PC-3 (cell line): Measurements from ENCODE around the gene LHX2. TPM values are rescaled to one million over a fixed set of nuclear protein-coding genes. Genes with fewer than 3 reads are reported as not detected.

ENCODE experiments used
- ATAC-seq: fragments of 200-7000 bp; cut with Tn5 transposase; 2 replicates; pipeline ENCODE4 v1.9.1; 2020; ENCODE audit warnings: mild to moderate bottlenecking, moderate library complexity
- BruUV-seq: library from RNA; stranded (reverse); fragments of 400-500 nt; replicated peaks from 2 replicates; lab custom pipeline; 2021; lab: Mats Ljungman, UMichigan
- CTCF ChIA-PET: fragments of 300-600 bp; sonication (Branson Sonifier 250); formaldehyde crosslinking; loops from one replicate; lab custom pipeline; 2022; ENCODE audit warnings: antibody characterized with exemption; lab: Charles Lee
- POLR2A ChIA-PET: fragments of 300-600 bp; sonication (Branson Sonifier 250); formaldehyde crosslinking; loops from one replicate; lab custom pipeline; 2022; ENCODE audit warnings: antibody characterized with exemption; ENCODE audit not compliant: unreplicated experiment; lab: Charles Lee
- DNase-seq: peaks from one replicate; pipeline ENCODE4 v3.0.0-alpha.2; 2015
- H2AFZ ChIP-seq: fragments of 300-600 bp; sonication (generic); 2 replicates; pipeline ENCODE4 v1.6.0; 2016; ENCODE audit warnings: antibody characterized with exemption, low read length
- H3F3A ChIP-seq: fragments of 300-600 bp; sonication (generic); one replicate; pipeline ENCODE4 v1.6.0; 2017; ENCODE audit warnings: antibody characterized with exemption, low read length, control low read depth, mild to moderate bottlenecking; ENCODE audit not compliant: unreplicated experiment
- H3K27ac ChIP-seq: fragments of 300-600 bp; sonication (generic); 2 replicates; pipeline ENCODE4 v1.5.1; 2016; ENCODE audit warnings: mild to moderate bottlenecking, low read length
- H3K27me3 ChIP-seq: fragments of 300-600 bp; sonication (generic); 2 replicates; pipeline ENCODE4 v1.6.1; 2016; ENCODE audit warnings: low read length, mixed read lengths
- H3K36me3 ChIP-seq: fragments of 300-600 bp; sonication (generic); 2 replicates; pipeline ENCODE4 v1.6.1; 2016; ENCODE audit warnings: low read depth, mixed run types, low read length, mixed read lengths
- H3K4me1 ChIP-seq: fragments of 300-600 bp; sonication (generic); 2 replicates; pipeline ENCODE4 v1.5.1; 2016; ENCODE audit warnings: low read length; ENCODE audit not compliant: insufficient read depth
- H3K4me2 ChIP-seq: fragments of 300-600 bp; sonication (generic); 2 replicates; pipeline ENCODE4 v1.6.0; 2016; ENCODE audit warnings: low read length
- H3K4me3 ChIP-seq: fragments of 300-600 bp; sonication (generic); 2 replicates; pipeline ENCODE4 v1.5.1; 2016; ENCODE audit warnings: mild to moderate bottlenecking, low read length, mixed read lengths
- H3K79me2 ChIP-seq: fragments of 300-600 bp; sonication (generic); 2 replicates; pipeline ENCODE4 v1.6.1; 2017; ENCODE audit warnings: low read length, mixed read lengths
- H3K9ac ChIP-seq: fragments of 300-600 bp; sonication (generic); 2 replicates; pipeline ENCODE4 v1.6.0; 2016; ENCODE audit warnings: mild to moderate bottlenecking, low read length
- H3K9me2 ChIP-seq: fragments of 300-600 bp; sonication (generic); replicated peaks from 2 replicates; pipeline ENCODE4 v1.6.1; 2016; ENCODE audit warnings: mixed run types, low read length, mixed read lengths
- H3K9me3 ChIP-seq: fragments of 300-600 bp; sonication (generic); 2 replicates; pipeline ENCODE4 v1.6.1; 2016; ENCODE audit warnings: low read length, mixed read lengths
- H4K20me1 ChIP-seq: fragments of 300-600 bp; sonication (generic); 2 replicates; pipeline ENCODE4 v1.6.1; 2016; ENCODE audit warnings: low read length, mixed read lengths
- EZH2 ChIP-seq: fragments of 300-600 bp; sonication (generic); IDR thresholded peaks from one replicate; pipeline ENCODE4 v1.6.1; 2017; ENCODE audit warnings: antibody characterized with exemption, mild to moderate bottlenecking, low read length; ENCODE audit not compliant: unreplicated experiment
- EZH2phosphoT487 ChIP-seq: fragments of 300-600 bp; sonication (generic); IDR thresholded peaks from 2 replicates; pipeline ENCODE4 v1.6.1; 2018; ENCODE audit warnings: mild to moderate bottlenecking, antibody characterized with exemption, low read length, borderline replicate concordance
- intact Hi-C: fragments of 100-400 bp; cut with micrococcal nuclease; formaldehyde crosslinking; loops from 2 replicates; pipeline ENCODE4 v1.9.0; 2023
- total RNA-seq: library from RNA; depleted of rRNA; stranded (reverse); fragments of >200 nt; gene quantifications from 2 replicates; pipeline ENCODE4 v1.2.3, GENCODE V29; 2014; rRNA removed
- TF ChIP-seq, protein P1 (sequence below): fragments of 300-600 bp; sonication (generic); conservative IDR thresholded peaks from 2 replicates; pipeline ENCODE4 v1.5.1; 2017; ENCODE audit warnings: antibody characterized with exemption, low read depth, mild to moderate bottlenecking, low read length

The LHX2 gene
- total RNA-seq, 1 experiment from 2014 or later = 1.1 TPM

DNA sequence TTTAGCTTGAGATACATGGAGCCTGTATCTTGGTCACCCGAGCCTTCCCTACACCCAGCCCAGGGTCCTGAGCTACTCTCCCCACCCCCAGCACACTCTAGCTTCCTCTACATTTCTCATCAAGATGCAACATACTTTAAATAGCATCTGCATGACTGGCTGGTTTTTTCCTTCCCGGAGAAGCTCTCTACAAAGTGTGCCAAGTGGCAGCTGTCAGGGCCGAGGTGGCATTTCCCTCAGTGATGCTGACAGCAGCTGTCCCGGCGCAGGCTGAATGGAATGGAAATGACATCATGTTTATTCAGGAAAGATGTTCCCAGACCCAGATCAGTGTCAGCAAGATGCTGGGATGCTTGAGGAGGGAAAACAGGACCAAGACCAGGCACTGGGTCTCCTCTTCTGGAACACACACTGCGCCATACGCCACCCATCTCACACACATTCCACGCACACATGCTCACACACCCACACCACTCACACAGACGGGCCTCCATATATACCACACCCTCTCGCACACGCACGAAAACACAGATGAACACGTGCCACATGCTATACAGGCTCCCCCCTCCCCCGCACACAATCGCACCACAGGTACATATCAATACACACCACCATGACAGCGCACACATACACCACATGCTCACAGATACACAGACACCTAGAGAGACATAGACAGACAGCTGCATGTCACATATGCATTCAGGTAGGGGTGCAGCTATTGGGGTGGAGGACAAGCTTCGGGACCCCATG, 67.8 kb downstream of the LHX2 start:
- TF ChIP-seq EZH2phosphoT487 = no peak
- TF ChIP-seq, protein P1, sequence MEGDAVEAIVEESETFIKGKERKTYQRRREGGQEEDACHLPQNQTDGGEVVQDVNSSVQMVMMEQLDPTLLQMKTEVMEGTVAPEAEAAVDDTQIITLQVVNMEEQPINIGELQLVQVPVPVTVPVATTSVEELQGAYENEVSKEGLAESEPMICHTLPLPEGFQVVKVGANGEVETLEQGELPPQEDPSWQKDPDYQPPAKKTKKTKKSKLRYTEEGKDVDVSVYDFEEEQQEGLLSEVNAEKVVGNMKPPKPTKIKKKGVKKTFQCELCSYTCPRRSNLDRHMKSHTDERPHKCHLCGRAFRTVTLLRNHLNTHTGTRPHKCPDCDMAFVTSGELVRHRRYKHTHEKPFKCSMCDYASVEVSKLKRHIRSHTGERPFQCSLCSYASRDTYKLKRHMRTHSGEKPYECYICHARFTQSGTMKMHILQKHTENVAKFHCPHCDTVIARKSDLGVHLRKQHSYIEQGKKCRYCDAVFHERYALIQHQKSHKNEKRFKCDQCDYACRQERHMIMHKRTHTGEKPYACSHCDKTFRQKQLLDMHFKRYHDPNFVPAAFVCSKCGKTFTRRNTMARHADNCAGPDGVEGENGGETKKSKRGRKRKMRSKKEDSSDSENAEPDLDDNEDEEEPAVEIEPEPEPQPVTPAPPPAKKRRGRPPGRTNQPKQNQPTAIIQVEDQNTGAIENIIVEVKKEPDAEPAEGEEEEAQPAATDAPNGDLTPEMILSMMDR = no peak
- no peak for TF ChIP-seq EZH2
- Histone ChIP-seq H3K9me2 (no peaks in the 10 kb centered on the region), H3K36me3 (no peaks in the 10 kb centered on the region), H3F3A (no peaks in the 10 kb centered on the region), H3K9me3 (no peaks in the 10 kb centered on the region), H4K20me1 (no peaks in the 10 kb centered on the region), H2AFZ (no peak overlapping the region), H3K4me3 (peak overlapping the region; percentile 39; the same call in 1 of the 2 replicates), H3K4me2 (peak overlapping the region; percentile 77), H3K79me2 (no peaks in the 10 kb centered on the region), H3K27ac (peak overlapping the region; percentile 71), H3K27me3 (no peaks in the 10 kb centered on the region), H3K9ac (no peak overlapping the region), H3K4me1 (peaks cover 33% of the 10 kb centered on the region)
- ChIA-PET POLR2A (no interaction called here), CTCF (interaction anchor here (0.8 kb wide), 1 partner anchor 138 kb away, joined by 3 read pairs; no protein-coding TSS in a partner anchor)
- DNase-seq = peak; percentile 86
- intact Hi-C loops = no loop called here
- peak; percentile 60 for ATAC-seq
- no TSS peak for BruUV-seq

DNA sequence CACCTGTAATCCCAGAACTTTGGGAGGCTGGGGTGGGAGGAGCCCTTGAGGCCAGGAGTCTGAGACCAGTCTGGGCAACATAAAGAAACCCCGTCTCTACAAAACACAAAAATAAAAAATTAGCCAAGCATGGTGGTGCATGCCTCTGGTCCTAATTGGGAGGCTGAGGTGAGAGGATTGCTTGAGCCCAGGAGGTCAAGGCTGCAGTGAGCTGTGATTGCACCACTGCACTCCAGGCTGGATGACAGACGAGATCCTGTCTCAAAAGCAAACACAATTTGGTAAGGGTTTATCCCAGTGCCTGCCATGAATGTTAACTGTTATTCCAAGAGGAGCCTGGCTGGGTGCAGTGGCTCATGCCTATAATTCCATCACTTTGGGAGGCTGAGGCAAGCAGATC, 71.1 kb downstream of the LHX2 start:
- DNase-seq (no peak), ATAC-seq (no peak)
- Histone ChIP-seq H4K20me1 (no peaks in the 10 kb centered on the region), H3K27me3 (no peaks in the 10 kb centered on the region), H3K27ac (no peak overlapping the region), H3K4me2 (no peak overlapping the region), H2AFZ (no peak overlapping the region), H3K4me3 (no peak overlapping the region), H3F3A (no peaks in the 10 kb centered on the region), H3K9me2 (no peaks in the 10 kb centered on the region), H3K4me1 (peaks cover 31% of the 10 kb centered on the region), H3K9ac (no peak overlapping the region), H3K79me2 (no peaks in the 10 kb centered on the region), H3K36me3 (no peaks in the 10 kb centered on the region), H3K9me3 (no peaks in the 10 kb centered on the region)
- POLR2A ChIA-PET = no interaction called here
- TF ChIP-seq EZH2phosphoT487 (no peak), EZH2 (no peak)
- TF ChIP-seq, protein P1 = no peak
- intact Hi-C loops = no loop called here
- no TSS peak for BruUV-seq
- CTCF ChIA-PET = no interaction called here

Other genes starting within 250 kb of the LHX2 start
- gene DENND1A, start 81.6 kb upstream of the LHX2 start, total RNA-seq = 18.6 and 29.7 TPM in 2 replicates
- 21.1 and 22.1 TPM in 2 replicates for gene NEK6, start 246.2 kb downstream of the LHX2 start, total RNA-seq